ENCODE measurements around the gene GLG1. TPM values are rescaled to one million over a fixed set of nuclear protein-coding genes. Genes with fewer than 3 reads are reported as not detected.

Gene GLG1
- total and polyA plus RNA-seq, 12 donors = 31.6 to 146 (median 112) TPM

- Histone ChIP-seq H3K9me3 (replicated peaks in 1 of 3) (no peaks in the 10 kb centered on the region), H3K27me3 (no peaks in the 10 kb centered on the region), H3K36me3 (replicated peaks in 1 of 2) (no peaks in the 10 kb centered on the region), H3K4me3 (no peak overlapping the region), H3K4me1 (replicated peaks in 1 of 2) (peaks cover 28% of the 10 kb centered on the region in 2 donors), H3K27ac (no peak overlapping the region)
- no peak for DNase-seq
- WGBS, 4 donors = 68 to 87% (median 70%) methylated on average over 5 to 6 of the region's 6 CpGs
- intact Hi-C loops (cut with DNase I) = no loop called here
- TF ChIP-seq CTCF (IDR thresholded peaks at IDR 0.05) (no peak), POLR2A (IDR thresholded peaks at IDR 0.05) (no peak)
Measured at GRCh38 chr16:74608381-74608780, 1.5 kb upstream of the GLG1 start.

GRCh38 chr16:74607962-74608356 is 1.0 kb upstream of the GLG1 start:
- Histone ChIP-seq H3K27ac (no peak overlapping the region), H3K9me3 (replicated peaks in 1 of 3) (no peaks in the 10 kb centered on the region), H3K4me3 (no peak overlapping the region), H3K4me1 (replicated peaks in 1 of 2) (peaks cover 29 to 32% of the 10 kb centered on the region in 2 donors), H3K27me3 (no peaks in the 10 kb centered on the region), H3K36me3 (replicated peaks in 1 of 2) (no peaks in the 10 kb centered on the region)
- TF ChIP-seq POLR2A (IDR thresholded peaks at IDR 0.05) (no peak), CTCF (IDR thresholded peaks at IDR 0.05) (no peak)
- intact Hi-C loops (cut with DNase I) = no loop called here
- no peak for DNase-seq
- WGBS, 4 donors = 74 to 84% (median 80%) methylated on average over 6 of the region's 6 CpGs

- intact Hi-C loops (cut with DNase I) = no loop called here
- no peaks in the 10 kb centered on the region for H3K36me3 ChIP-seq (replicated peaks in 1 of 2)
- no peak for TF ChIP-seq POLR2A (IDR thresholded peaks at IDR 0.05)
- TF ChIP-seq CTCF (IDR thresholded peaks at IDR 0.05) = no peak
- H3K4me3 ChIP-seq = peak overlapping the region; percentile 21 to 91 (median 72)
- H3K9me3 ChIP-seq (replicated peaks in 1 of 3) = no peaks in the 10 kb centered on the region
- H3K4me1 ChIP-seq (replicated peaks in 1 of 2) = peaks cover 29 to 34% of the 10 kb centered on the region in 2 donors
- DNase-seq = no peak
- H3K27me3 ChIP-seq = no peaks in the 10 kb centered on the region
- WGBS, 4 donors = 19 to 26% (median 21%) methylated on average over 14 of the region's 14 CpGs
- H3K27ac ChIP-seq = peak overlapping the region; percentile 79 to 98 (median 94)
Measured at GRCh38 chr16:74607310-74607961, 522 bp upstream of the GLG1 start.

- Histone ChIP-seq H3K27me3 (no peaks in the 10 kb centered on the region), H3K4me1 (replicated peaks in 1 of 2) (peaks cover 29 to 48% of the 10 kb centered on the region in 2 donors), H3K27ac (peak overlapping the region; percentile 79 to 98 (median 94)), H3K9me3 (replicated peaks in 1 of 3) (no peaks in the 10 kb centered on the region), H3K36me3 (replicated peaks in 1 of 2) (no peaks in the 10 kb centered on the region), H3K4me3 (peak overlapping the region; percentile 21 to 91 (median 72))
- intact Hi-C loops (cut with DNase I) = no loop called here
- peak in 1 of 7 donors; percentile 18 for DNase-seq
- 2 to 4% (median 2%) methylated on average over 17 of the region's 17 CpGs for WGBS, 4 donors
- TF ChIP-seq CTCF (IDR thresholded peaks at IDR 0.05) = no peak
- TF ChIP-seq POLR2A (IDR thresholded peaks at IDR 0.05) = no peak
Measured at GRCh38 chr16:74605746-74606520, 981 bp downstream of the GLG1 start.
